ENCODE measurements around the gene ACVR1.

ACVR1 gene

DNA sequence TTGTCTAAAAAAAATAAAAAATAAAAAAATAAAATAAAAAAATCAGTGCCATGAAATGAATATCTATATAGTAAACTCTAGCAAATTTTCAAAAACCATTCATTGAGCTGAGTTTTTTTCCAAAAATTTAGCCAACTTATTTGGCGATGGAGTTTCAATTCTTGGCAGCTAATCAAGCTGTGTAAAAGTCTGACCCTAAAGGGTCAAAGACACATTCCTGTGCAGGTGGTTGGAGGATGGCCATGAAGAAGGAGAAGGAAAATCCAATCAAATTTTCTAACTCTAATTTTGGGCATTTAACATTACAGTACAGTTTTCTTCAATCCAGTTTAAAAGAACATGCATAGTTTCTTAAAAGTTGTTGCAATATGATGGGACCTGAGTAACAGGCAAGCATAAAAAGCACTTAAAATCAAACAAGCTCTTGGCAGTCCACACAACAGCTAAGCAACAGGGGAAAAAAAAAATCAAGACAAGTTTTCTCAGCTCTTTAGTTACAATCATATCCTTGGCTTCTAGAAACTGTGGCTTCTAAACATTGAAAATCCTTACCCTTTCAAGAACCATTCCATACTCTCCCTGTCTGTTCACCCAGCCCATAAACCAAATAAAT lies 54.5 kb downstream of the ACVR1 start:
- TF ChIP-seq, protein P1, sequence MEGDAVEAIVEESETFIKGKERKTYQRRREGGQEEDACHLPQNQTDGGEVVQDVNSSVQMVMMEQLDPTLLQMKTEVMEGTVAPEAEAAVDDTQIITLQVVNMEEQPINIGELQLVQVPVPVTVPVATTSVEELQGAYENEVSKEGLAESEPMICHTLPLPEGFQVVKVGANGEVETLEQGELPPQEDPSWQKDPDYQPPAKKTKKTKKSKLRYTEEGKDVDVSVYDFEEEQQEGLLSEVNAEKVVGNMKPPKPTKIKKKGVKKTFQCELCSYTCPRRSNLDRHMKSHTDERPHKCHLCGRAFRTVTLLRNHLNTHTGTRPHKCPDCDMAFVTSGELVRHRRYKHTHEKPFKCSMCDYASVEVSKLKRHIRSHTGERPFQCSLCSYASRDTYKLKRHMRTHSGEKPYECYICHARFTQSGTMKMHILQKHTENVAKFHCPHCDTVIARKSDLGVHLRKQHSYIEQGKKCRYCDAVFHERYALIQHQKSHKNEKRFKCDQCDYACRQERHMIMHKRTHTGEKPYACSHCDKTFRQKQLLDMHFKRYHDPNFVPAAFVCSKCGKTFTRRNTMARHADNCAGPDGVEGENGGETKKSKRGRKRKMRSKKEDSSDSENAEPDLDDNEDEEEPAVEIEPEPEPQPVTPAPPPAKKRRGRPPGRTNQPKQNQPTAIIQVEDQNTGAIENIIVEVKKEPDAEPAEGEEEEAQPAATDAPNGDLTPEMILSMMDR (IDR thresholded peaks at IDR 0.05; ENCODE audit: extremely low read depth, missing control alignments) = no peak

DNA sequence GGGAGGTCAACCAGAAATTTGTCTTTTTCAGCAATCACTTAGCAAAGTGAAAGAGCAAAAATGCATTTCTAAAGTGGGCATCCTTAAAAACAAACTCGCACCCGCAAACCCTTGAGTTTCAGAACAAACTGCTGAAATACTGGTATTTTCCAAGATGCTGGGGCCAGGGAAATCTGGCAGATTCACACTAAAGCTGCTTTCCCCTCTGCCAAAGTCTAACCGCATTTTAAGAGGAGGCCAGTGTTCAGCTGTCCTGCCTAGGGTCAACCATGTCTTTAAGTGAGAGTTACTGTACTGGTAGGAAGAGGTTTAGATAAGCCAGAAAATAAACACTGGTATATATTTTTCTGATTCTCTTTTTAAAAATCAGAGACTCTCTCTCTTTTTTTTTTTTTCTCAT lies 55.9 kb downstream of the ACVR1 start:
- TF ChIP-seq, protein P1 (IDR thresholded peaks at IDR 0.05; ENCODE audit: extremely low read depth, missing control alignments) = no peak
- DNase-seq (ENCODE audit: low spot score) = no peak

More for the DNA sequence above, 54.5 kb downstream of the ACVR1 start:
- DNase-seq (ENCODE audit: low spot score) = no peak

DNA sequence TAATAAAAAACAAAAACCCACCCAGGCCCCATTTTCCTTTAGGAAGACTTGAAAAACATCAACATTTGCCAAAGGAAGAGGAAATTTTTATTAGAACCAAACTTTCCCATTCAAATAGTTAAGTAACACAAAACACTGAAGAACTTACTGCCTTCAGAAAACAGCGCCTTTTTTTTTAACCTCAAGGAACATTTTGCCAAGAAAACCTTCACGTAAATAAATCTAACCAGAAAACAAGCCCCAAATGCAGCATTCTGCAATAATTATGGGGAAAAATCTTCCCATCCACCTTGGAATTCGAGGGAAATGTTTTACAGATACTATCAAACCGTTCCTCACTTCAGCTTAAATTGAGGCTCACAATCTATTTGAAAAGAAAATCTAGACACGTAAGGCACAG lies 56.4 kb downstream of the ACVR1 start:
- TF ChIP-seq, protein P1 (IDR thresholded peaks at IDR 0.05; ENCODE audit: extremely low read depth, missing control alignments) = no peak
- no peak for DNase-seq (ENCODE audit: low spot score)

DNA sequence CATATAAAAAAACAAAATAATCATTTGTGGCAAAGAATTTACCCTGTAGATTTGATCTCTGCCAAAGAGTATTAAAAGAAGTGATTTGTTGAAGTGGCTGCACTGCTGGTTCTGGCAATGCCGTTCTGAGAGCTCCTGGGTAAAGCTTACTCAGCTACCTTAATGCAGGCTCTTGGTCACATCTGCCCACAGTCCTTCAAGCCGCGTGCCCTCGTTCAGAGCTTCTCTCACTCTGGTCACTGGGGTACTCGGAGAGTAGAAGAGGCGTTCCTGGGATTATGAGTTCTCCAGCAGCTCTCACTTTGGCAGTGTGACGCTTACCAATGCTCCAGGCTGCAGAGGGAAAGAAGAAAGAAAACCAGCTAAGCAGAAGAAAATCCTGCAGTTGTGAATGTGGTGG lies 57.9 kb downstream of the ACVR1 start:
- TF ChIP-seq, protein P1 (IDR thresholded peaks at IDR 0.05; ENCODE audit: extremely low read depth, missing control alignments) = no peak
- no peak for DNase-seq (ENCODE audit: low spot score)

DNA sequence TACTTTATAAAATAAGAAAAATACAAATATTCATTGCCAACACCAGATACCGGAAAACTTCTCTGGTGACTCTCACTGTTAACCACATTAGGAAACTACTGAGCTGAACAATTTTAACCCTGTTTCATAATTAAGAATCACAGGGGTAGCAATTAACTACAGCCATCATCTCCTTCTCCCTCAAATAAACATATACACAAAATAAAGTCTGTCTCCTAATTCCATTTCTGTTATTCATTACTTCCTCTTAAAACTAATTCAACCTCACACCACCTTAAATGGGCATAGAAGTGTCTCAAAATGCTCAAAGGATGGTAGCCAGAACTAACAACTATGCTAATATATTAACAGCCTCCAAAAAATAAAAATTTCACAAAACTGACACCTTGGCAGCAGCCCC lies 60.7 kb downstream of the ACVR1 start:
- no peak for DNase-seq (ENCODE audit: low spot score)
- TF ChIP-seq, protein P1 (IDR thresholded peaks at IDR 0.05; ENCODE audit: extremely low read depth, missing control alignments) = no peak

DNA sequence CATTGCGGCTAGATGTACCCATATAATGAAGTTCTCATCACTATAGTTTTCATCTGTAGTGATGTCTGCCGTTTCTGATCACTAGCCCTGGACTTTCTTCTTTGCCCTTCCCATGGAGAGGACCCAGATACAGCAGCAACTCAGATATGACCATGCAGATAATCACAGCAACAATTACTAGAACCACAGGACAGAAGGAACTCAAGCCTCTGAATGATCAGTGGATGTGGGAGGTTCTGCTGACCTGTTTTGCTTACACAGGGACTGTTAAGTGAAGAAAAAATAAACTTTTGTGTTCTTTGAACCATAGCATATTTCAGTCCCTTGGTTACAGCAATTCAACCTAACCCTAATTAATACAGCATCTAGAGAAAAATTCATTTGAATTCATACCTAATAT lies 62.7 kb downstream of the ACVR1 start:
- no peak for DNase-seq (ENCODE audit: low spot score)
- TF ChIP-seq, protein P1 (IDR thresholded peaks at IDR 0.05; ENCODE audit: extremely low read depth, missing control alignments) = no peak

DNA sequence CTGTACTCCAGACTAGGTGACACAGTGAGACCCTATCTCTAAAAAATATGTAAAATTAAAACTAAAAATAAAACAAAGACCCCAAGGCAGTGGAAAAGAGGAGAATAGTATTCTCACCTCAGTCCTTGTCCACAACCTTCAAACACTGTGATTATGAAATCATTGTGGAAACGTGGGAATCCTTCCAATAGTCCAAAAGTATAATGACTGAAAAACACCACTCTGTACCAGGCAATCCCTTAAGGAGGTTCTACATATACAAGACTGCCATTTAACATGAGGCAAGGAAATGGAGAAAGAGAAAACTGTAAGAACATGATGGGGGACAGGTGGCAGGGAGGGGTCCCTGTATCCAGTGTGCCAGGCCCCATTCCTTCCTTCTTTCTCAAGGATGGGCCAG lies 66.1 kb downstream of the ACVR1 start:
- DNase-seq (ENCODE audit: low spot score) = no peak
- TF ChIP-seq, protein P1 (IDR thresholded peaks at IDR 0.05; ENCODE audit: extremely low read depth, missing control alignments) = no peak
